GM19324 (cell line): ENCODE measurements around the gene ZNF24.

Source experiments
- ATAC-seq: cut with Tn5 transposase; IDR thresholded peaks from one replicate; pipeline ENCODE4 v1.9.1; 2021; ENCODE audit warnings: mild to moderate bottlenecking, moderate library complexity; ENCODE audit not compliant: unreplicated experiment, low FRiP score

Gene ZNF24

DNA sequence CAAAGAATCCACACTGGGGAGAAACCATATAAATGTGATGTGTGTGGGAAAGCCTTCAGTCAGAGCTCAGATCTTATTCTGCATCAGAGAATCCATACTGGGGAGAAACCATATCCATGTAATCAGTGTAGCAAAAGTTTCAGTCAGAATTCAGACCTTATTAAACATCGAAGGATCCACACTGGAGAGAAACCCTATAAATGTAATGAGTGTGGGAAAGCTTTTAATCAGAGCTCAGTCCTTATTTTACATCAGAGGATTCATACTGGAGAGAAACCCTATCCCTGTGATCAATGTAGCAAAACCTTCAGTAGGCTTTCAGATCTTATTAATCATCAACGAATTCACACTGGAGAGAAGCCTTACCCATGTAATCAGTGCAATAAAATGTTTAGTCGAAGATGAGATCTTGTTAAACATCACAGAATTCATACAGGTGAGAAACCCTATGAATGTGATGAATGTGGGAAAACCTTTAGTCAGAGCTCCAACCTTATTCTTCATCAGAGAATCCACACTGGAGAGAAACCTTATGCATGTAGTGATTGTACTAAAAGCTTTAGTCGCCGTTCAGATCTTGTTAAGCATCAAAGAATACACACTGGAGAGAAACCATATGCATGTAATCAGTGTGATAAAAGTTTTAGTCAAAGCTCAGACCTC lies 37.5 kb downstream of the ZNF24 start:
- ATAC-seq, result no peak

DNA sequence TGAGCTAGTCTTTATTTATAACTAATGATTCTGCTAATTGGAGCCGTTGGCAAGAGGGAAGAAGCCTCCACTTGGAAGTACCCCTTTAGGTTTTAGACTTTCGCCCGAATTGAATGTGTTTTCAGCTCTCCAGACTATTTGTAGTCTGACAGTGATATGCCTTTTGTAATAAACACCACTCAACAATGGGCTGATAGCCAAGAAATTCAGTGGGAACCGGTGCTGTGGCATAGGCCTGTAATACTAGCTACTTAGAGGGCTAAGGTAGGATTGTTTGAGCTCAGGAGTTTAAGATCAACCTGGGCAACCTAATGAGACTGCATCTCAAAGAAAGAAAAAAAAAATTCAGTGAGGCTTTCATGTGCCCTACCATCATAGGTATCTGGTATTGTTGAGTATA lies 40.6 kb downstream of the ZNF24 start:
- no peak for ATAC-seq

DNA sequence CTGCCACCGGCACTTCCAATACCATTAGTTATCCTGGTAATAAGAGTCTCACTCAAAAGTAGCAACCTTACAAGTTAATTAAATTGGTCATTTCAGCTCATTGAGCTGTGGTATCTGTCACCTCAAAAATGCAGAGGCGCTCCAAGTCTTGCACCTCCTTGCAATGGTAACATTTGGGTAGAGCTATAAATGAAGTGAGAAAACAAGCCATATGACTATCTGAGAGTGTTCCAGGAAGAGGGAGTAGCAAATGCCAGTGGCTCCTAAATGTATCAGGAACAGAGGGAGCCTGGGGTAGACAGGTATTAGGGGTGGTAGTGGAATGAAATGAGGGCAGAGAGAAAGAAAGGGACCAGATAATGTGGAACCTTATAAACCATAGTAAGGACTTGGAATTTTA lies 48.2 kb downstream of the ZNF24 start:
- ATAC-seq, result no peak

DNA sequence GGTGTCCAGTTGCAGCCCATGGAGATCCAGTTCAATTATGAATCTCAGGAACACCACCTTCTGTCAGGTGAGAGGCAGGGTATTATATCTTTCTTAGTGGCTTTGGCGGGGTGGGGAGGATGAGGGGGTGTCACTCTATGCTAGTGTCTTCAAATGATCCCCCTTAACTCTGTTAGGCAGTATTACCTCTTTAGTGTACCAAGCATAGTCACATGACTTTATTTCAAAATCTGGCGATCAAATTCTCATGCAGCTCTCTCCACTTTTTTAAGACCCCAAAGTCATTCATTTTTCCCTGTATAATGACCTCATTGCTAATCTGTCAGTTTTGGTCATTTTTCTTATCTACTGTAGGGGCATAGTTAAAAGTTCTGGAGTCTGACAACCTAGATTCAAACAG lies 53.1 kb downstream of the ZNF24 start:
- no peak for ATAC-seq

- peak; percentile 95 for ATAC-seq
Measured at GRCh38 chr18:35290094-35290735, 54.0 kb downstream of the ZNF24 start, which contains the start of gene ZSCAN30. Gene ZSCAN30 (minus strand): TSS chr18:35290229. CDS start chr18:35264352, 25,877 bp downstream.

- ATAC-seq, result peak; percentile 33
Measured at GRCh38 chr18:35289727-35290093, 54.5 kb downstream of the ZNF24 start.

DNA sequence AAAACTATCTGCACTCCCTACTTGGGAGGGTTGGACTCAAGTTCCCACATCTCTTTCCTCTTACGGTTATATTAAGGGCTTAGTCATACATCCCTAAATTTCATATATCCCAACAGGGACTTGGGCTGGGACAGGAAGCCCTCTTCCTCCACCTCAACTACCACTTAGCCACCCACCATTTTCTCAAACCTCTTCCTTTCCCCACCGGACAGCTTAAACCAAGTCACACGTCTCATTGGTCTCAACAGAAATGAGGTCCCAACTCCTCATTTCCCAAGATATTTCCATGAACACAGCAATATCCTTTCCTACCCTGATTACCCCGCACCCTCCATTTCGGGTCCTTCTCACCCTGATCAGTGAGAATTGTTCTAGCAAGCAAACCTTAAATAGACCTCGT lies 54.9 kb downstream of the ZNF24 start:
- ATAC-seq, result no peak

DNA sequence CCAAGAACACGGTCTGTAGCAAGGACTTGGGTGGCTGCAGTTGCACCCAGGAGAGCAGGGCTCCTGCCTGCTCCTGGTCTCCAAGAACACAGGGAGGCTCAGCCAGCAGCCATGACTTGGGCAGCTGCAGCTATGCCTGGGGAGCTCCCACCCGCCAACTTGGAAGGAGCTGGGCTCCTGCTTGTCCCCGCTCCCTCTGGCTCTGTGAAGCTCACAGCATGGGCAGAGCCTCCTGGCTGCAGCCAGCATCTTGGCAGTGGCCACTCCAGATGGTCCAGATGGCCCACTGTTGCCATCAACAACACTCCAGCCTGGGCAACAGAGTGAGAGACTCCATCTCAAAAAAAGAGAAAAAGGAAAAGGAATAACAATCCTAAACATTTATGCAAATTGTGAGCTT lies 59.4 kb downstream of the ZNF24 start:
- ATAC-seq, result no peak

DNA sequence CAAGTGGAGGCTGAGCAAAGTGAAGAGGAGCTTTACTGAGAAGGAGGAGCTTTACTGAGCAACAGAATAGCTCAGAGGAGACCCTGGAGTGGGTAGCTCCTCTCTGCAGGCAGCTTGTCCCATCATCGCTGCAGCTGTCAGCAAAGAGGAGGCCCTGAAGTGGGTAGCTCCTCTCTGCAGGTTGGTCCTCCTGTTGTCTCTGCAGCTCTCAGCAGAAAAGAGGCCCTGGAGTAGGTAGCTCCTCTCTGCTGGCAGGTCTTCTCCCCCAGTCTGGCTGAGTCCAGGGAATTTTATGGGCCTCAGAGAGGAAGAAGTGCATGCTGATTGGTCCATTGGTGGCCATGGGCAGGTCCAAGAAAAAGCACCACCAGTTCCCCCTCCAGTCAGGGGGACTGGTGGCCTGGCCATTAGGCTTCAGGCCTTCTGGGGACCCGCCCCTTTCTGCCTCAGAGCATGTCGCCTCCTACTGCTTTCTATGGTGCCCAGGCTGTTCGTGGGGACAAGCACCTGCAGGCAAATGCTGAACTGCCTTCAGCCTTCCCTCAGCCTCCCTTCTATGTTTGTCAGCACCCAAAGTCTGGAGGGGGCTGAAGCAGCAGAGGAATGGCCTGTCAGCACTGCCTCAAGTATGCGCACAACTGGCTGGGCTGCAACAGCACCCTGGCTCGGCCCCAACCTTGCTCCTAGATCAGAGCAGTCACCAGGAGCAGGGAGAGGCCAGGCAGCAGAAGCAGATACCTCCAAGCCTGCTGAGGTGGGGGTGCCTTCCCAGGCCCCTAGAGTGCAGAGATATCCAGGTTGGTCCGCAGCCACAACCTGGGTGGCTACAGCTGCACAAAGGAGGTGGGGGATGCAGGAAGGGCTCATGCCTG lies 60.1 kb downstream of the ZNF24 start:
- no peak for ATAC-seq

- no peak for ATAC-seq
Measured at GRCh38 chr18:35282353-35282752, 61.9 kb downstream of the ZNF24 start.
